Mammary epithelial cell (primary cell): ENCODE measurements around the gene HOXC13.

Experiments
- CTCF ChIP-seq, 2 donors: IDR thresholded peaks in 1 of 2; conservative IDR thresholded peaks in 1 of 2; 2 replicates each; pipeline ENCODE4 v1.5.1; 2011 to 2012; ENCODE audit warnings: inconsistent platforms in 2 of 2, low read length in 2 of 2, mild to moderate bottlenecking in 2 of 2, control low read depth in 1 of 2, low read depth in 1 of 2; ENCODE audit not compliant: insufficient read depth in 1 of 2; ENCODE audit errors: extremely low read depth in 1 of 2
- EZH2 ChIP-seq: IDR thresholded peaks from 2 replicates; pipeline ENCODE4 v1.6.1; 2012; ENCODE audit warnings: low read length, inconsistent platforms, borderline replicate concordance

DNA sequence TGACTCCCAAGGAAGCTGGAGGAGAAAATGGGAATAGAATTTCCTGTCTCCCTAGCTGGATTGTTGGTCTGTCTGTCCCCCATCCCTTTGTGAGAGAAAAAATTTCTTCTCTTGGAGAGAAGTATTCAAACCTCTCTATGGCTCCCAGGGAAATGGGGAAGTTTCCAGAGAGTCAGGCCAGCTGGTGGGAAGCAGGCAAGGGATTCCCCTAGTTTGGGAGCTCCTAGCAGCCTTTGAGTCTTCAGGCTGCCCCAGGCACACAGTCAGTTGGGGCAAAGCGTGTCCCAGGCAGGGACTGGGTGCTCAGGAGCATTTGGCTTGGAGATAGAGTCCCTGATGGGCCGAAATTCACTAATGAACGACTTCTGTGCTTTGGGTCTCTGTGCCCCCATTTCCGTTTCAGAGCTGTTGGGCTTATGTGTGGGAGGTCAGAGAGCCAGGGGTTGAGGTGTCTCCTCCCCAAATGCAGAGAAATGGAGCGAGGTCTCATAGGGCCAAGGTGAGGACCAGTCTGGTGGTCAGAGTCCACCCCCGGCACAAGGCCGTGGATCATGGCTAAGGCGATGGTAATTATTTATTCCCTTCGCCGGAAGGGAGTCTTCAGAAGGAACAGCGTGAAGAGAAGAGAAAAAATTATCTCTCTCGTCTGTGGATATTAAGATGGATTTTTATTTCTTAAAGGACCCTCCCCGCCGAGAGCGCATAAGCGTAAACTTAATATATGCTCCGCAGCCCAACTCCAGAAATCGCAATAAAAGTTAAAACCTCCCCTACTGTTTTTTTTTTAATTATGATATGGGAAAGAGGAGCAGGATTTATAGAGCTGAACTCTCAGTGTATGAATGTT lies 54.8 kb downstream of the HOXC13 start:
- TF ChIP-seq EZH2 (no peak), CTCF (conservative IDR thresholded peaks at IDR 0.05 in 1 of 2, IDR thresholded peaks at IDR 0.05 in 1 of 2; ENCODE audit: extremely low read depth in 1 of 2, insufficient read depth in 1 of 2, low read depth in 1 of 2, low read length in 2 of 2) (no peak)
